SK-N-SH treated with all-trans-retinoic acid at 6 μM for 48 hours (cell line): Measurements from ENCODE around the gene CD101.

Experiments used
- ATAC-seq: fragments of 200-7000 bp; cut with Tn5 transposase; 3 replicates; pipeline ENCODE4 v1.9.1; 2020; ENCODE audit warnings: mild to moderate bottlenecking, moderate library complexity
- ARNTL ChIP-seq: fragments of 450-650 bp; formaldehyde crosslinking; IDR thresholded peaks from 2 replicates; pipeline ENCODE4 v1.5.0; 2020; ENCODE audit warnings: low read depth, mild to moderate bottlenecking, moderate library complexity, borderline replicate concordance
- BACH2 ChIP-seq: fragments of 250-450 bp; sonication (Bioruptor Pico); IDR thresholded peaks from 2 replicates; pipeline ENCODE4 v1.9.0; 2021; ENCODE audit warnings: mild to moderate bottlenecking, borderline replicate concordance
- CREB5 ChIP-seq: fragments of 250-450 bp; sonication (Bioruptor Pico); IDR thresholded peaks from 2 replicates; pipeline ENCODE4 v1.5.1; 2020; ENCODE audit warnings: low read depth, mild to moderate bottlenecking, moderate library complexity
- CSDC2 ChIP-seq: fragments of 250-450 bp; sonication (Bioruptor Pico); IDR thresholded peaks from 2 replicates; pipeline ENCODE4 v1.5.0; 2020; ENCODE audit warnings: mild to moderate bottlenecking, moderate library complexity
- CSRNP3 ChIP-seq: fragments of 250-450 bp; sonication (Bioruptor Pico); IDR thresholded peaks from 2 replicates; pipeline ENCODE4 v1.5.1; 2021; ENCODE audit warnings: mild to moderate bottlenecking, moderate library complexity
- GLIS3 ChIP-seq: fragments of 250-450 bp; sonication (Bioruptor Pico); IDR thresholded peaks from 2 replicates; pipeline ENCODE4 v1.5.0; 2020; ENCODE audit warnings: mild to moderate bottlenecking, moderate library complexity
- ISL1 ChIP-seq: fragments of 250-450 bp; sonication (Bioruptor Pico); IDR thresholded peaks from 2 replicates; pipeline ENCODE4 v2.1.2; 2022; ENCODE audit warnings: mild to moderate bottlenecking, moderate library complexity
- OSR1 ChIP-seq: fragments of 250-450 bp; sonication (Bioruptor Pico); IDR thresholded peaks from 2 replicates; pipeline ENCODE4 v1.8.0; 2022; ENCODE audit warnings: moderate library complexity, mild to moderate bottlenecking, inconsistent platforms
- PATZ1 ChIP-seq: fragments of 250-450 bp; sonication (Bioruptor Pico); IDR thresholded peaks from 2 replicates; pipeline ENCODE4 v1.8.0; 2020; ENCODE audit warnings: mild to moderate bottlenecking, moderate library complexity, borderline replicate concordance
- POU6F1 ChIP-seq: fragments of 250-450 bp; sonication (Bioruptor Pico); IDR thresholded peaks from 2 replicates; pipeline ENCODE4 v1.8.0; 2021; ENCODE audit warnings: low read depth, mild to moderate bottlenecking, moderate library complexity, borderline replicate concordance
- PPARA ChIP-seq: fragments of 250-450 bp; sonication (Bioruptor Pico); IDR thresholded peaks from 2 replicates; pipeline ENCODE4 v1.5.0; 2020; ENCODE audit warnings: mild to moderate bottlenecking, borderline replicate concordance
- RARB ChIP-seq: fragments of 250-450 bp; sonication (Bioruptor Pico); IDR thresholded peaks from 2 replicates; pipeline ENCODE4 v1.8.0; 2021; ENCODE audit warnings: mild to moderate bottlenecking, moderate library complexity
- SNAI2 ChIP-seq: fragments of 250-450 bp; sonication (Bioruptor Pico); IDR thresholded peaks from 2 replicates; pipeline ENCODE4 v1.5.0; 2020; ENCODE audit warnings: mild to moderate bottlenecking, moderate library complexity
- TCF4 ChIP-seq: fragments of 250-450 bp; sonication (Bioruptor Pico); IDR thresholded peaks from 2 replicates; pipeline ENCODE4 v1.8.0; 2021; ENCODE audit warnings: mild to moderate bottlenecking, moderate library complexity, borderline replicate concordance
- ZC3H10 ChIP-seq: fragments of 250-450 bp; sonication (Bioruptor Pico); IDR thresholded peaks from 2 replicates; pipeline ENCODE4 v1.5.1; 2021; ENCODE audit warnings: mild to moderate bottlenecking, moderate library complexity
- ZFP30 ChIP-seq: fragments of 450-650 bp; formaldehyde crosslinking; IDR thresholded peaks from 2 replicates; pipeline ENCODE4 v1.5.0; 2022; ENCODE audit warnings: mild to moderate bottlenecking, moderate library complexity
- ZNF565 ChIP-seq: fragments of 450-650 bp; formaldehyde crosslinking; conservative IDR thresholded peaks from 2 replicates; pipeline ENCODE4 v1.5.0; 2020; ENCODE audit warnings: low read depth, mild to moderate bottlenecking, moderate library complexity
- ZNF70 ChIP-seq: fragments of 450-650 bp; formaldehyde crosslinking; IDR thresholded peaks from 2 replicates; pipeline ENCODE4 v1.5.0; 2020; ENCODE audit warnings: mild to moderate bottlenecking, moderate library complexity
- ZNF8 ChIP-seq: fragments of 450-650 bp; formaldehyde crosslinking; IDR thresholded peaks from 2 replicates; pipeline ENCODE4 v1.5.0; 2020; ENCODE audit warnings: mild to moderate bottlenecking, moderate library complexity

The CD101 gene

GRCh38 chr1:116957646-116958045, 43.9 kb upstream of the CD101 start:
- TF ChIP-seq PPARA (no peak), ARNTL (CRISPR knock-in tag) (no peak), ZFP30 (CRISPR knock-in tag) (no peak), OSR1 (no peak), ZNF70 (CRISPR knock-in tag) (no peak), TCF4 (CRISPR knock-in tag) (no peak), PATZ1 (CRISPR knock-in tag) (no peak), CSRNP3 (CRISPR knock-in tag) (no peak), GLIS3 (no peak), BACH2 (no peak), SNAI2 (CRISPR knock-in tag) (no peak), RARB (no peak), CSDC2 (CRISPR knock-in tag) (no peak), ZC3H10 (CRISPR knock-in tag) (no peak), ISL1 (CRISPR knock-in tag) (no peak), POU6F1 (no peak), CREB5 (no peak)
- TF ChIP-seq, all 23 proteins: peak for 0
- ATAC-seq: no peak

- no peak for TF ChIP-seq OSR1
- TF ChIP-seq ZNF8 (CRISPR knock-in tag): no peak
- no peak for TF ChIP-seq CREB5
- no peak for TF ChIP-seq ZNF565
- TF ChIP-seq, all 23 proteins: peak for 0
Observed at GRCh38 chr1:116958110-116958509, 43.5 kb upstream of the CD101 start.

GRCh38 chr1:116958977-116959376, 42.6 kb upstream of the CD101 start:
- TF ChIP-seq GLIS3: no peak
- ATAC-seq: no peak

More at GRCh38 chr1:116958110-116958509, 43.5 kb upstream of the CD101 start:
- no peak for ATAC-seq

GRCh38 chr1:116961606-116962005, 40.0 kb upstream of the CD101 start:
- ATAC-seq: no peak
- TF ChIP-seq RARB (no peak), POU6F1 (no peak), PATZ1 (CRISPR knock-in tag) (no peak), ZNF8 (CRISPR knock-in tag) (no peak), TCF4 (CRISPR knock-in tag) (no peak), ISL1 (CRISPR knock-in tag) (no peak), PPARA (no peak), OSR1 (no peak)
- TF ChIP-seq, all 23 proteins: peak for 0
